NOMO-1 treated with DMSO at 0.1 percent for 48 hours (cell line): ENCODE measurements around the gene TMEM191C.
"Not testable (repeated sequence)": the region's sequence is repeated elsewhere in the genome, so short reads cannot be mapped to it uniquely, and the experiment has no call there.

Experiments
- DNase-seq: peaks from one replicate; lab custom pipeline; 2025; ENCODE audit not compliant: unreplicated experiment; lab: John Stamatoyannopoulos, UW

Gene TMEM191C

GRCh38 chr22:21446128-21446826 lies 20.9 kb upstream of the TMEM191C start:
- no peak for DNase-seq

- DNase-seq = no peak
Measured at GRCh38 chr22:21446827-21447690, 20.1 kb upstream of the TMEM191C start.

DNA sequence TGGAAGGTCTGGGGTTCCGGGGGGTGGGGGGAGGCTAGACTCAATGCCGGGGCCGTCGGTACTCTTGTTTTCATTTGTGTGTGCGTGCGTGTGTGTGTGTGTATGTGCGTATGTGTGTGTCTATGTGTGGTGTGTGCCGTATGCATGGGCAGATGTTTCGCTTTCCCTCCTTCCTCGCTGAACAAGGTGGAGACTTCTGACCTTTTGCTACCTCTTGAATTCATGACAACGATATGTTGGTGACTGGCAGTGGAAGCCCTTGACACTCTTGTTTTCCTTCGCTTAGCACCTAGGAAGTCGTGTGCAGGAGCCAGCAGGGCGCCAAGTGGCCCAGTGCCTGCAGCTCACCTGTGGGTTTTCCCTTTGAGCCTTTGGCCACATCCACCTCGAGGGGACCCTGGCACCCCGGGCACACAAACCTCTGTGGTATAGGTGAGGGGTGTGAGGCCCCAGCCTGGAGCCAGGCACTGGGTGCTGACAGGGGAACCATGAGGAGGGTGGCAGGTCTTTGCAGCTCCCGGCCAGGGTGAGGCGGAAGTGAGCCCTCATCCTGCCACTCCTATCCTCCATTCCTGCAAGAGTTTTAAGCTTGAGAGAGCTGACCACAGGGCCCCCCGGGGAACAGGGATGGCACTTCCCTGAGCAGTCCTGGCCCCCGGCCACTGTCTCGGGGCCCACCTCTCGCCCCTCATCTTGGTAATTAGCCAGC lies 19.3 kb upstream of the TMEM191C start:
- no peak for DNase-seq

DNA sequence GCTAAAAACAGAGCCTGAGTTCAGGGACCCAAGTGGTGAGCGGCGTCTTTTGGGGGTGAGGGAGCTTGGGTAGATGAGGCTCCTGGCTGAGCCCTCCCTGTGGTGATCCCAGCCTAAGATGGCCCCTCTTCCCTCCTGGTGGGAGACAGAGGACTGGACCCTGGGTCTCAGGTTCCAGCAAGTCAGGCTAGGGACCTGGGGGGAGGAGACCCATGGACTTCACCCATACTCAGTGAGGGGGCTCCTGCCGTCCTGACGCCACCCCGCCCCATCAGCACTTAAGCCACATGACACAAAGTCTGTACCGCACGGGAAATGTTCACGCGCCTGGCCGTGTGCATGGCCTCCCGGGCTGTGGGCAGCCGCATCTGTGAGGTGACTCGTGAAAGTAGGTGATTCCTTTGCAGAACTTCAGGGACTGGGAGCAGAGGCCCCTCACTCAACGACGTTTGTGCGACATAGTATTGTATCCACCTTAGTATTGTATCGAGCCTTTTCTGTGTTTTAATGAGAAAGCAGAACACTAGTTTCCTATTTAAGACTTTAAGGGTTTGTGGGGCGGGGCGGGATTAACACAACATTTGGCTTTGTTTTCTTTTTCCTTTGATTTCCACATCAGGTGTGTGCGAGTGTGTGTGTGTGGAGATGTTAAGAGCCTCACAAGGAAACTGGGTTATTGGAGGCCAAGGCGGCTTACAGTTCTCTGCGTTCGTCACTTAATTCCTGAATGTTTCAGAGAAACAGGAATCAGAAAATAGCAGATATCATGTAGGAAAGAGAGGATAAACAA lies 18.4 kb upstream of the TMEM191C start:
- no peak for DNase-seq

GRCh38 chr22:21449531-21450319 lies 17.5 kb upstream of the TMEM191C start:
- no peak for DNase-seq

DNA sequence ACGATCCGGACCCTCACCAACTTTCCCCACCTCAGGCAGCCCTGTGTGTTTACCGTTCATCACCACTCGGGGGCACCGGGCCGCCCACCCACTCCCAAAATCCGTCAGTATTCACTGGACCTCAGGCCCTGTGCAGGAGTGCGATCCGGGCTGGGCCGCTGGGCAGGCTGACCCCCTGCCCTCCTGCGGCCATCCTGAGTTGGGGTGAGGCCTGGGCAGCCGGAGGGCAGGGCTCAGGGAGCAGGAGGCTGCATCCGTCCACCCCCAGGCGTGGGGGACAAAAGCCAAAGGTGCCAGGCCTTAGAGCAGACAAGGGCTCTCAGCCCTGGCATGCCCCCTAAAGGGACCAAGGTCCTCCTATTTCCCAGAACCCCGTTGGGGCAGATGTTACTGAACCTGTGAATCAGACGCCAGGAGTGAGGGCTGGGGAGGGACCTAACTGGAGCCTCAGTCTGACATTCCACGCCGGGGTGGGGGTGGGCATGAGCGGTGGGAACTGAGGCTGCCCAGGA lies 16.8 kb upstream of the TMEM191C start:
- DNase-seq = no peak

DNA sequence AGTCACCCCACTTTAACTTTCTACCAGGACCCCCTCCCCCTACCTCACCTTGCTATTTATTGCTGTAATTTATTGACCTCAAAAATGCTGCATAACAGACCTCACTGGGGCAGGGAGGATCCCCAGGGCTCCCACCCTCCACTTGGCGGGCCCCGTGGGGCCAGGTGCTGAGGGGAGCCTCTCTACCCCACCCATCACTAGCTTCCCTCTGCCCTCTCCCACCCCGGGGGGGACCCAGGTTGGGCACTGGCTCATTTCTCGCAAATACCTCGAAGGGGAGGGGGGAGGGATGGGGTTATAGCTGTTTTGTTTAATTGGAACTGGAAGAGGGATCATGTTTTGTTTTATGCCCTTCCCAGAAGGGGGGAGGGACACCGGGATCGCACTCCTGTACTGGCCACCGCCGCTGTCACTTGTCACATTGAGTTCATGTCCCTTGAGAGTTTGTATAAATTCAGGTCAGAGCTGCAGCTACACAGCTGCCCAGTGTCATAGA lies 16.3 kb upstream of the TMEM191C start:
- no peak for DNase-seq

GRCh38 chr22:21451545-21452520 lies 15.4 kb upstream of the TMEM191C start:
- DNase-seq = no peak

- DNase-seq = not testable (repeated sequence)
Measured at GRCh38 chr22:21452666-21453065, 14.5 kb upstream of the TMEM191C start.

GRCh38 chr22:21454998-21455333 lies 12.2 kb upstream of the TMEM191C start:
- DNase-seq = not testable (repeated sequence)

DNA sequence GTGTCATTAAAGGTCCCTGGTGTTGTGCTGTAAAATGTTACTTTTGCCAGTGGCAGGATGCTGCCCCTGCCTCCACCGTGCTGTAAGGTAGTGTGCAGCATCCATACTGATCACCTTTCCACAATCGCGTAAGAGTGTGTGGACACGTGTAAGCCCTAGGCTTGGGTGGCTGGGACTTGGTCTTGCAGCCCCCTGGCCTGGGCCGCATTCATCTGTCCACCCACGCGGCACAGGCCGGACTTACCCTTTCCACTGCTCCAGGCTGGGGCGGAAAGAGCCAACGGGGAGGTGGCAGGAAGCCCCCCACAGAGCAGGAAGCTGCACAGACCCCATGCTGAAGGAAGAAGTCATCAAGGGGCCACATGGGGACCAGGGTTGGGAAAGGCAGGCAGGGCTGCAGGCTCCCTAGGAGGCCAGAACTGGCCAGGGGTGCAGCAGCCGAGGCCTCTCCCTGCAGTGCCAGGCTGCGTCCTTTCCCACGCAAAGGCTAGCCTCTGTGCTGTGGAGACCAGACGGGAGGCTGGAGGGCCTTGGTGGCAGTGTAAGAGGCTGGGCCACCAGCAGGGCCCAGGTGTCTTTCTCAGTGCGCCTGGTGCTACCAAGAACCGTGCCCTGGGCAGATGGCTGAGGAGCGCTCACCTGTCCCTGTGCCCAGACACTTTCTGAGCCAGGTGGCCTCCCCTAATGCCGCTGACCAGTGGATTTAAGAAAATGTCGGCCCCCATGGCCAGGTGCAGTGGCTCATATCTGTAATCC lies 11.7 kb upstream of the TMEM191C start:
- no peak for DNase-seq

DNA sequence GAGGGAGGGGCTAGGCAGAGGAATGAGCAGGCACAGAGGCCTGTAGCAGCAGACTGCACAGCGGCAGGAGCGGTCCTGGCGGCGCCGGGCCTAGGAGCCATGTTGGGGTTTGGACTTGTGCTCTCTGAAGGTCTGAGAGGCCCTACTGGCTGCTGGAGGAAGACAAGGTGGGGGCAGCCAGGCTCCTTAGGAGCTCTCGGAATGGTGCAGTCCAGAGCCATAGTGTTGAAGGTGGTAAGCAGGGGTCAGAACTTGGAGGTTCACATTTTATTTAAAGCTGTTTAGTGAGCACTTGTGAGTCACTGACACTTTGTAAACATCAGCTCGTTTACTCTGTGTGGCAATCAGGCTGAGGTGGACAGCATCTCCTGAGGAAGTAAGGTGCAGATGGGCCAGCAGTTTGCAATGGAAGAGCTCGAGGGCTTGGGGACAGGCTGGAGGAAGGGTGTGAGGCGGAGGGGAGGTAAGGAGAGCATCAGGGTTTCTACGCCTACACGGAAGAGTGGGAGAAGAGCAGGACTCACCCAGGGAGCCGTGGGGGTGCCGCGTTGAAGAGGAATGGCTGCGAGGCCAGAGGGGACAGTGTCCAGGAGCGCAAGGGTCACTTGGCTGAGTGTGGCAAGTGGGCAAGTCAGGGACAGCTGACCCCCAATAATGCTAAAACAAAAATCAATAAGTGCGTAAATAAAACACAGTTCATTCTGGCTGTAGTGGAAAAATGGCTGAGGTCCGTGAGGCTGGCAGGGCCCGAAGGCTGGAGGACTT lies 10.0 kb upstream of the TMEM191C start:
- DNase-seq = no peak

GRCh38 chr22:21462672-21463071 lies 4.5 kb upstream of the TMEM191C start:
- DNase-seq = not testable (repeated sequence)

DNA sequence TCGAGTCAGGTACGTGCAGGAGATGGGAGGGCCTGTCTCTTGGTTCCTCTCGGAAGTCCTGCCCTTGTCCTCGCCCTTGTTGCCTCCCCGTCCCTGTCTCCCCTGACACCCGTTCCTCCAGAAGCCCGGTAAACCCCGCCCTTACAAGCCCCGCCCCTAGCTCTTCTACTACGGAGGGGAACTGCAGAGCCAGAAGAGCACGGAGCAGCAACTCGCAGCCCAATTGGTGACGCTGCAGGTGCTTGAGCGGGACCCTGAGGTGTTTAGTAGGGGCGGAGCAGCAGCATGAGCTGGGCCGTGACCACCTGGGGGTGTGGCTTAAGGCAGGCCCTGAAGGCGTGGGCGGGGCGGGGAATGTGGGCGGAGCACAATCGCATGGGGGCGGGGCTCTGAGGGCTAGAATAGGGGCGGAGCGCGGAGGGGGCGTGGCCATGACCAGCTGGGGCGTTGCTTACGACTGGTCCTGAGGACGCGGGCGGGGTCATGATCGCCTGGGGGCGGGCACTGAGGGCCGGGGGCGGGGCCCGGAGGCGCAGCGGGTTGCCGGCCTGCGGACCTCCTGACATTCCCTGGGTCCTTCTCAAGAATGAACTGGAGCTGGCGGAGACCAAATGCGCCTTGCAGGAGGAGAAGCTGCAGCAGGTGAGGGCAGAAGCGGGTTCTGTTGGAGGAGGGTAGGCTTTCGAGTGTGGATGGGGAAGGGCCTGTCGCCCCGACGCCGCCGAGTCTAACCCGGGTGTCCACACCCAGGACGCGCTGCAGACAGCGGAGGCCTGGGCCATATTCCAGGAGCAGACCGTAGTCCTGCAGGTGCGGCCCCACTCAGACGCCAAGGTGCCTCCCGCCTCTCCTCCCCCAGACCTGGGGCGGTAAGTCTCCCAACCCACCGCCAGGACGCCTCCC lies 1.3 kb downstream of the TMEM191C start:
- DNase-seq = not testable (repeated sequence)

DNA sequence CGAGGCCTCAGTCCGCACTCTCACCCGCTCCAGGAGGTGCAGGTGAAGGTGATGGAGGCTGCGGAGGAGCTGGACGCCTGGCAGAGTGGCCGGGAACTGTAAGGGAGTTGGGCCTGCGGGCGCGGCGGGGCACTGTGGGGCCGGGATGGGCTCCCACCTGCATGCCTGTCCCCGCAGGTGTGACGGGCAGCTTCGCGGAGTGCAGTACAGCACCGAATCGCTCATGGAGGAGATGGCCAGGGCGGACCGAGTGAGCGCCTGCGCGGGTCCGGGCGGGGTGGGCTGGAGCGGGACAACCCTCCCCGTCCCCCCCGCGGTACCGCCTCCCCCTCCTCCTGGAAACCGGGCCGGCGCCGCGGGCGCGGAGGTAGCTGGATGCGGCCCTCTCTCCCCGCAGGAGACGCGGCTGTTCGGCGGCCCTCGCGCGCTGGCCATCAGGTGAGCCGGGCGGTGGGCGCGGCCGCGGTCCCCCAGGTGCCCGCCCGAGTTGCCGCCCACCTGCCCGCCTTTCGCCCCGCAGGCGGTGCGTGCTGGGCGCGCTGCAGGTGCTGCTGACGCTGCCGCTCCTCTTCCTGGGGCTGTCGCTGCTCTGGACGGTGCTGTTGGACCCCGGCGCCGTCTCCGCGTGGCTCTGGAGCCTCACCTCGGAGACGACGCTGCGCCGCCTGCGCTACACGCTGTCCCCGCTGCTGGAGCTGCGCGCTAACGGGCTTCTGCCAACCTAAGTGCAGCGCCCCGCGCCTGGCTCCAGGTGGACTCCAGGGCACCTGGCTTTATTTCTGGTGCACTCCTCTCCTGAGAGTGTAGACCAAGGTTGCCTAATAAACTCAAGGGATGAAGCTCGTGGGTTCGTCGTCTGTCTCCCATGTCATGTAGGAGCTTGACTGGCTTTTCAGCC lies 2.2 kb downstream of the TMEM191C start:
- DNase-seq = not testable (repeated sequence)
